ENCODE measurements around the gene RUBCNL.

RUBCNL gene

DNA sequence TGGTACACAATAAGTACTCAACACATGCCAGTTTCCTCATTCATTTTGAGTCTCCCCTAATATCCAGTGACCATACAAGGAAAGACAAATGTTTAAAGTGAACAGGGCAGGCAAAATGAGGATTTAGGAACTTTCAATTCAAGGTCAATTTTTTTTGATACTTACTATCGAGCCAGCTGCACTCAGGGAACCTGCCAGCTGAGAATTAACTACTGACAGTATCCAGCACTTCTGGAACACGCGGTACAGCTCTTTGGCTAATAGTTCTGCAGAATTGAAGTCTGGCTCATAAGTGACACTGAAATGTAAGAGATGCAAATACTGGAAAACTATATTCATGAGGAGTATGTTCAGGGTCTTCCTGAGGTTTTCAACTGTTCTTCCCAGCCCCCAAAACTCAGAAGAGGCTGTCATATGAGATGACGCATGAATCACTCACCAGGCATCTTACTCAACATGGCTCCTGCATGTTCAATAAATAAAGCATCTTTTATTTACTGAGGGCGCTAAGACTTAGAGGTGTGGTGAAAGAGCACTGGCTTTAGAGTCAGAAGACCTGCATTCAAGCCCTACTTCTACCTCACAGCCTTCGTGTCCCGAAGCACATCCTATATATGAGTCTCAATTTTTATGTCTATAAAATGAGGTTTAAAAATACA lies 25.6 kb downstream of the RUBCNL start:
- CTCF ChIA-PET = no interaction called here
- H3K9me3 Mint-ChIP-seq = no peaks in the 10 kb centered on the region
- H3K4me3 Mint-ChIP-seq = no peak overlapping the region
- no peaks in the 10 kb centered on the region for H3K27me3 Mint-ChIP-seq
- no peaks in the 10 kb centered on the region for H3K4me1 Mint-ChIP-seq
- H3K36me3 Mint-ChIP-seq = no peaks in the 10 kb centered on the region
- no peak overlapping the region for H3K27ac Mint-ChIP-seq
- no peak for DNase-seq

DNA sequence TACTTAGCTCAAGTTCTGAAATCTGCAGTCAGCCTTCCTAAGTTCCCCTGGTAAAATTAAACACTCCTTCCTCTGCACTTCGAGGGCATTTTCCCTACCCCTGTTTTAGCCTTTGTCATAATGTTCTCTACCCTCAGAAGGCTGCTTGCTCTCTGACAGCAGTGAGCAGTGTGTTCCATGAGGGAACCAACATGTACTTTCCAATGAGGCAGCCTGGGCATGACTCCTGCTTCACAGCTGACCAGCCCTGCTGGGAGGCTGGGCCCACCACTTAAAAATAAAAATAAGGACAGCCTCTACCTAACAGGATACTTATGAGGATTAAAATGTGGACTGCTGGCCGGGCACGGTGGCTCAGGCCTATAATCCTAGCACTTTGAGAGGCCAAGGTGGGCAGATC lies 26.4 kb downstream of the RUBCNL start:
- CTCF ChIA-PET = no interaction called here
- H3K27me3 Mint-ChIP-seq = no peaks in the 10 kb centered on the region
- no peak overlapping the region for H3K4me3 Mint-ChIP-seq
- no peak overlapping the region for H3K27ac Mint-ChIP-seq
- H3K4me1 Mint-ChIP-seq = no peaks in the 10 kb centered on the region
- H3K36me3 Mint-ChIP-seq = no peaks in the 10 kb centered on the region
- DNase-seq = no peak
- H3K9me3 Mint-ChIP-seq = no peaks in the 10 kb centered on the region

DNA sequence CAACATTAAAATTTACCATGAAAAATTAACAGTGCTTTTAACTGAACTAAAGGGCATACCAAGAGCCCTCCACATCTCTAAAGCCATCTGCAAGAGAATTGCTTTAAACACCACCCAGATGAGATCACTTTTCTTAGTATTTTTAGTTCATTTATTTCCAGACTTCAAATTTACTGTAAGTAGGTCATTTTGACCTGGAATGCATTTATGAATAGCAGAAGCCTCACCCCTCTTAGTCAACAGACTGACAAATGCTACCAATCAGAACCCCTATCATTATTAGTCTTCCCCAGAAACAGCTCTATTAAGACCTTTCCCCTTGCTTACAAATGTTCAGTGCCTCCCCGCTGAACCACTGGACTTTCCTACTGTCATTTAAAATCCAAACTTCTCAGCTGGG lies 27.3 kb downstream of the RUBCNL start:
- CTCF ChIA-PET = no interaction called here

DNA sequence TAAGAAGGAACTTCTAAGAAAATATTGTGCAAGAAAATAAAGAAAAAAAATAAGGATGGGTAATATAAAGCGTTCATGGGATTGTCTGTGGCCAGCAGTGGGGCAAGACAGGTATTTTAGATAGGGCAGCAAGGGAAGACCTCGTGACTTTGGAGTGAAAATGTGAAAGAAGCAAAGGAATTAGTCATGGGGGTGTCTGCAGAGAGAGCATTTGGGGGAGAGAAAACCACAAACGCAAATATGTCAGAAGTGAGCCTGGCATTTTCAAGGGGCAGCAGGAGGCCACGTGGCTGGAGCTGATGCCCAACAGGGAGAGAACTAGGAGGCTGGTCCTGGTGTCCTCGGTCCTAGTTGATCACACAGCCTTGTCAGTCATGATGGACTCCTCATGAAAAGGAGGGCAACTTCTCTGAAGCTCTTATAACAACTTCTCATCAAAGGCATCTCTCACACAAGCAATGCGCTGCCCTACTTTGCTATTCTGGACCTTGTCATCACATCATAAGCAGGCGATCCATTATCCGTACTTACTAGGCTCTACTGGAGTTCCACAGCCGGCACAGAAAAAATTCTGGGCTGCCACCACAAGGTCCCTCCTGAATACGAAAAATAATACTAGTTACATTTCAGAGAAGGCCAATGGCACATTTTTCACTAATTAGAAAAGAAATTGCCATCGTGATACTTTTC lies 31.0 kb downstream of the RUBCNL start:
- DNase-seq = no peak
- Mint-ChIP-seq H3K27ac (no peak overlapping the region), H3K9me3 (peaks cover 4% of the 10 kb centered on the region), H3K27me3 (no peaks in the 10 kb centered on the region), H3K36me3 (no peaks in the 10 kb centered on the region), H3K4me3 (no peak overlapping the region), H3K4me1 (peaks cover 8% of the 10 kb centered on the region)
- CTCF ChIA-PET = interaction anchor here (0.9 kb wide), 1 partner anchor 14 kb away, joined by 3 read pairs; no protein-coding TSS in a partner anchor

More for the DNA sequence above, 27.3 kb downstream of the RUBCNL start:
- H3K4me3 Mint-ChIP-seq = no peak overlapping the region
- no peak for DNase-seq
- no peak overlapping the region for H3K27ac Mint-ChIP-seq
- peaks cover 3% of the 10 kb centered on the region for H3K4me1 Mint-ChIP-seq
- no peaks in the 10 kb centered on the region for H3K36me3 Mint-ChIP-seq
- no peaks in the 10 kb centered on the region for H3K9me3 Mint-ChIP-seq
- no peaks in the 10 kb centered on the region for H3K27me3 Mint-ChIP-seq

DNA sequence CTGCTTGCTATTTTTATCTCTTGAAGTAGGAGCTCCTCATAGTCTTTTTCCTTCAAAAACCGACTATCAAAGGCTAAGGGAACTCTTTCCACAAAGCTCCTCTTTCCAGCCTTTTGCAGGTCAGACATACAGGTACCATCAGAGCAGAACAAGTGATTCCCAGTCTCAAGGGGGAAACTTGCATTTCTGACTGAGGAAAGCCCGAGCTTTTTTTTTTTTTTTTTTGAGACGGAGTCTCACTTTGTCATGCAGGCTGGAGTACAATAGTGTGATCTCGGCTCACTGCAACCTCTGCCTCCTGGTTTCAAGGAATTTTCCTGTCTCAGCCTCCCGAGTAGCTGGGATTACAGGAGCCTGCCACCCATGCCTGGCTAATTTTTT lies 32.0 kb downstream of the RUBCNL start:
- peaks cover 4% of the 10 kb centered on the region for H3K9me3 Mint-ChIP-seq
- H3K4me3 Mint-ChIP-seq = no peak overlapping the region
- peaks cover 8% of the 10 kb centered on the region for H3K4me1 Mint-ChIP-seq
- H3K36me3 Mint-ChIP-seq = no peaks in the 10 kb centered on the region
- no peak overlapping the region for H3K27ac Mint-ChIP-seq
- no peaks in the 10 kb centered on the region for H3K27me3 Mint-ChIP-seq
- CTCF ChIA-PET = interaction anchor here (1.4 kb wide), 1 partner anchor 10 kb away, joined by 4 read pairs; no protein-coding TSS in a partner anchor
- DNase-seq = no peak

DNA sequence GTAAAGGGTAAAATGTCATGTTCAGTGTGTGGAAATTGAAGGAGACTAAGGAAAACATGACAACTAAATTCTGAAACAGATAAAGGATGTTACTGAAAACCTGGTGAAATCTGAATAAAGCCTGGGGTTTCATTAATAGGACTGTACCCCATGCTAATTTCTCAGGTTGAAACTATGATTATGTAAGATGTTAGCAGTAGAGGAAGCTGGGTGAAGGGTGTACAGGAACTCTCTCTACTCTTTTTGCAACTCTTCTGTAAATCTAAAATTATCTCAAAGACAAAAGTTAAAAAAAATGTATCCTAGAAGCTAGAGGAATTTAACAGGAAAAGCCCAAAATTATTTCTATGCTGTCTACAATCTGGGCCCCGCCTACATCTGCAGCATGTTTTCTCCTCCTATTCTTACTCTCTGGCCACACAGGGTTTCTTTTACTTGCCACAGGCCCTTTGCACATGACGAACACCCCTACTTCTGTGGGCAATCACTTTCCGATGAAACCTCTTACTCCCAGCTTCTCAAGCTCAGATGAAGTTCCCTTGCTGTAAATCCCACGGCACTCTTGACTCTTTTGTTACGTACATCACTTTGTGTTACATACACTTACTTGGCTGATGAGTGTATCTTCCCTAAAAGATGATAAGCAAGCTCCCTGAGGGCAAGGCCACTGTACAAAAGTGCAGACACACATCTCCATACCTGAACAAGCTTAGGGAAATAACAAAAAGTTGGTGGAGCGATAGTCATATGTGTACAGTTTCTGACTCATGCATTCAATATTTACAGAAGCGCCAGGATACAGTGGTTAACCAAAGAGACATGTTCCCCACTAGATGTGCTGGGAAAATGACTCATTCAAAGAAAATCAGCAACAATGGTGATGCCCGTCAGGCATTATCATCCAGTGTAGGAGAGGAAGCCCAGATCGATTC lies 32.6 kb downstream of the RUBCNL start:
- no peaks in the 10 kb centered on the region for H3K36me3 Mint-ChIP-seq
- no peak for DNase-seq
- peaks cover 8% of the 10 kb centered on the region for H3K4me1 Mint-ChIP-seq
- no peaks in the 10 kb centered on the region for H3K27me3 Mint-ChIP-seq
- no peak overlapping the region for H3K4me3 Mint-ChIP-seq
- peaks cover 4% of the 10 kb centered on the region for H3K9me3 Mint-ChIP-seq
- H3K27ac Mint-ChIP-seq = no peak overlapping the region
- CTCF ChIA-PET = interaction anchor here (1.4 kb wide), 1 partner anchor 10 kb away, joined by 4 read pairs; no protein-coding TSS in a partner anchor

DNA sequence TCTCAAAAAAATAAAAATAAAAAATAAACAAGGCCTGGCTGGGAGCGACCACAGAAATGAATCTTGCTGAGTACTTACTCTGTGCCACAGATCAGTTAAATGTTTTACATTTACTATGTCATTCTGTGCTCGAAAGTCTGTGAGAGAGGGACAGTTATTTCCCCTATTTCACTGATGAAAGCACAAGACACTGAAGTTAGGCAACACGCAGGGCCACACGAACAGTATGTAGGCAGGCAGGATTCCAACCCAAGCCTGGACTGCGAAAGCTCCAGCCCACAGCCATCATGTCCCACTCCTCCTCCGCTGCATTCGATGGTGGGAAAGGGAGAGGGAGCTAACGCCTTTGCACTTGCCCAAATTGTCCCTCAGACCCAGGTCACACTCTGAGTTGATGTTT lies 34.2 kb downstream of the RUBCNL start:
- H3K4me1 Mint-ChIP-seq = peaks cover 8% of the 10 kb centered on the region

DNA sequence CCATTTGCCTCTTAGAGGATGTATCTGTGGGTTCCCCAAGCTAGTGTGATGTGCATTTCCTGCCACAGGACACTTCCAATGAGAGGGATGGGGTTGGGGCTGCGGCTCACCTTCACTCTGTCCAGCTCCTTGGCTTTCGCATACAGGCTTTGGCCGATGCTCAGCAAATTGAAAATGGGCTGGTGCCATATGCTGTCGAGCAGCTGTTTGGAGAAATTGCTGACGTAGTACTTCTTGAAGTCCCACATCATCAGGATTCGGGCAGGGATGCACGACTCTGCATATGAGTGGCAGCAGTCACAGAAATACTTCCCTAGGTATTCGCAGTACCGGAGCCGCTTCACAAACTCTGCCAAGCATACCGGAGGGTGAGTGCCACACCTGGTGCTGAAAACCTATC lies 37.0 kb downstream of the RUBCNL start:
- peaks cover 8% of the 10 kb centered on the region for H3K4me1 Mint-ChIP-seq
- H3K4me3 Mint-ChIP-seq = no peak overlapping the region
- H3K27ac Mint-ChIP-seq = no peak overlapping the region
- H3K9me3 Mint-ChIP-seq = peaks cover 4% of the 10 kb centered on the region
- H3K36me3 Mint-ChIP-seq = no peaks in the 10 kb centered on the region
- no peak for DNase-seq
- peaks cover 8% of the 10 kb centered on the region for H3K27me3 Mint-ChIP-seq
- CTCF ChIA-PET = no interaction called here

More for the DNA sequence above, 34.2 kb downstream of the RUBCNL start:
- Mint-ChIP-seq H3K27ac (no peak overlapping the region), H3K27me3 (no peaks in the 10 kb centered on the region), H3K9me3 (peaks cover 4% of the 10 kb centered on the region), H3K4me3 (no peak overlapping the region), H3K36me3 (no peaks in the 10 kb centered on the region)
- CTCF ChIA-PET = interaction anchor here (0.8 kb wide), 1 partner anchor 13 kb away, joined by 3 read pairs; no protein-coding TSS in a partner anchor
- DNase-seq = no peak

DNA sequence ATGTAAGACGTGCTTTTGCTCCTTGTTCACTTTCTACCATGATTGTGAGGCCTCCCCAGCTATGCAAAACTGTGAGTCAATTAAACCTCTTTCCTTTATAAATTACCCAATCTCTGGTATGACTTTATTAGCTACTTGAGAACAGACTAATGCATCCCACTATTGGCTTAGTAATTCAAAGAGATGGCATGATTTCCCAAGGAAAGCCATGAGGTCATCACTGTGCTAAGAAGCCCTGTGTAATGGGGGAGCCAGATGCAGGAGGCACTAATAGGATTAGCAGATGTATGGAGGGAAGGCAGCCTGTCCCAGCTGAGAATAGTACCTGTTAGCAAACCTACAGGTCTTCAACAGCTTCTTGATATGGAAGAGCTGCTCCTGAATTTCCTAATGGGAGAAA lies 38.1 kb downstream of the RUBCNL start:
- no peak overlapping the region for H3K4me3 Mint-ChIP-seq
- H3K27me3 Mint-ChIP-seq = peaks cover 8% of the 10 kb centered on the region
- H3K4me1 Mint-ChIP-seq = no peaks in the 10 kb centered on the region
- no peaks in the 10 kb centered on the region for H3K36me3 Mint-ChIP-seq
- CTCF ChIA-PET = no interaction called here
- H3K27ac Mint-ChIP-seq = no peak overlapping the region
- DNase-seq = no peak
- no peaks in the 10 kb centered on the region for H3K9me3 Mint-ChIP-seq

DNA sequence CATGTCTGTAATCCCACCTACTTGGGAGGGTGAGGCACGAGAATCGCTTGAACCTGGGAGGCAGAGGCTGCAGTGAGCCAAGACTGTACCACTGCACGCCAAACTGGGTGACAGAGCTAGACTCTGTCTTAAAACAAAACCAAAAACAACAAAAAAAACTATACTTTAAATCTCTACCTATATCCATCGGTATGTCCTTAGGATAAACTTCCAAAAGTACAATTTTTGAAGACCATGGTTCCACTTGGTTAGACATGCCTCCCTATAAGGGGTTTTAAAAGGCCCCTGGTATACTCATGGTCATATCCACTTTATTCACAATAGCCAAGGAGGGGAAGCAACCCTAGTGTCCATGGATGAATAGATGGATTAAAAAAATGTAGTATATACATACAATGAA lies 39.8 kb downstream of the RUBCNL start:
- no peaks in the 10 kb centered on the region for H3K4me1 Mint-ChIP-seq
- DNase-seq = no peak
- H3K4me3 Mint-ChIP-seq = no peak overlapping the region
- H3K27me3 Mint-ChIP-seq = peaks cover 8% of the 10 kb centered on the region
- no peaks in the 10 kb centered on the region for H3K9me3 Mint-ChIP-seq
- H3K27ac Mint-ChIP-seq = no peak overlapping the region
- H3K36me3 Mint-ChIP-seq = no peaks in the 10 kb centered on the region
- CTCF ChIA-PET = no interaction called here

DNA sequence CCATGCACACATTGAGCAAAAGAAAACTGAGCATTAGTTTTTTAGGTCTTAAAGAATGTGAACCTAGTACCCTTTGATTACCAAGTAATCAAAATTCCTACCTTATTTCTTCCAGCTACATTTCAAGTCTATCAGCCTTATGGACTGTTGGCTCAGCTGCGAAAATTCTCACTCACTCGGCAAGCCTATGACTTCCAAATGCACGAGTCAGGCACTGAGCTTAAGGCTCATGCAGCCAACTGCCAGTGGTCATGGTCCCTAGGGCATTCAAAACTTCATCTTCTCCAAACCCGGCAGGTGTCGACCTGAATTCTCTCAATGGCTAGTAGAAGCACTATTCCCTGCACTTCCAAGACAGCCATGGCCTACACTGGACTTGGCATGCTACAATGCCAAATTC lies 41.2 kb downstream of the RUBCNL start:
- no peak overlapping the region for H3K4me3 Mint-ChIP-seq
- H3K4me1 Mint-ChIP-seq = peaks cover 9% of the 10 kb centered on the region
- no peak overlapping the region for H3K27ac Mint-ChIP-seq
- no peaks in the 10 kb centered on the region for H3K36me3 Mint-ChIP-seq
- peaks cover 8% of the 10 kb centered on the region for H3K27me3 Mint-ChIP-seq
- CTCF ChIA-PET = no interaction called here
- DNase-seq = no peak
- no peaks in the 10 kb centered on the region for H3K9me3 Mint-ChIP-seq

DNA sequence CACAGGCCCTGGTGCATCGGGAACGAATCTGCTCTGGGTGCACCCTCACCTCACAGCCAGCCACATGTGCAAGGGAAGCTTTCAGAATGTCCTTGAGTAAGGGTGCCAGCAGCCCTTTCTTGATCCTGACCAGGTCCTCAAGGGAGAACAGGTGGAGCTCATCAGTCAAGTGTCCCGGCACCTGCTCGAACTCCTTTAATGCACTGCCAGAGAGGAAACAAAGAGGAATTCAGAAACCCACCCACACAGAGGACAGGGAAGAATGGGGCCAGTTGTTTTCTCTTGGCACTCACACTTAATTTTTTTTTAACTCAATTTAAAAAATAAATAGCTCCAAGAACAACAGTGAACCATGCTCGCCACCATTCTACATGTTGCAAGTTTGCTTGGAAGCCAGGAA lies 41.7 kb downstream of the RUBCNL start:
- peaks cover 14% of the 10 kb centered on the region for H3K4me1 Mint-ChIP-seq
- H3K9me3 Mint-ChIP-seq = no peaks in the 10 kb centered on the region
- no peak overlapping the region for H3K4me3 Mint-ChIP-seq
- peaks cover 8% of the 10 kb centered on the region for H3K27me3 Mint-ChIP-seq
- H3K36me3 Mint-ChIP-seq = no peaks in the 10 kb centered on the region
- no peak overlapping the region for H3K27ac Mint-ChIP-seq
- CTCF ChIA-PET = no interaction called here
- DNase-seq = no peak

DNA sequence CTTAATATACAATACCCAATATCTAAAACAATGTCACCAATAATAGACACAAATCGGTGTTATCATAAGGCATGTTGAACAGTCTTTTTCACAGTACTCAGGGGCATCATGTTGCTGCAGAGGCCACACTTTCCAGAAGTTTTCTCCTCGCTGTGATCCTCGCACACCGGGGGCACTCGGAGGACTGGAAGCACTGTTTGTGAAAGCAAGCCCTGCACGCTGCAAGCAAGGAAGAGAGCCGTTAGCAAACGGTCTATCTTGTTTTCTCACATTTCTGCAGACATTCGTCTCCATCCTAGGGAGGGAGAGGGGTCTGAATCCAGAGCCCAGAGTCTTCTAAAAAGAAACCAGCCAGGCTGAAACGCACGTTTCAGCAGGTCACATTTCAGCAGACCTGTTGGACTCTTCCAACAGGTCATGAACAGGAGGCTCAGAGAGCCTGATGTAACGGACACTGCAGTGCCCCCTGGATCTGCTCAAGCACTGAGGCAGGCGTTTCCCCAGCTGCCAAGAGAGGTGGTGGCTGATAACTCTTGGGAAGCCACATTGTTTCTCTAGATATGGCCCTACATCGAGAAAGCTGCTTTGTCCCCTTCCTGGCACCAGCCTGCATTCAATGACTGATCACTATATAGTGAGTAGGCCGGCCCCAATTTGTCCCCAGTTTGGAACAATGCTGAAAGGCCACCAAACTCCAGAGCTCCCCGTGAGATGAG lies 43.6 kb downstream of the RUBCNL start:
- DNase-seq = no peak
- peaks cover 19% of the 10 kb centered on the region for H3K4me1 Mint-ChIP-seq
- peaks cover 1% of the 10 kb centered on the region for H3K36me3 Mint-ChIP-seq
- H3K27ac Mint-ChIP-seq = no peak overlapping the region
- no peaks in the 10 kb centered on the region for H3K9me3 Mint-ChIP-seq
- CTCF ChIA-PET = no interaction called here
- H3K27me3 Mint-ChIP-seq = peaks cover 8% of the 10 kb centered on the region
- H3K4me3 Mint-ChIP-seq = no peak overlapping the region

DNA sequence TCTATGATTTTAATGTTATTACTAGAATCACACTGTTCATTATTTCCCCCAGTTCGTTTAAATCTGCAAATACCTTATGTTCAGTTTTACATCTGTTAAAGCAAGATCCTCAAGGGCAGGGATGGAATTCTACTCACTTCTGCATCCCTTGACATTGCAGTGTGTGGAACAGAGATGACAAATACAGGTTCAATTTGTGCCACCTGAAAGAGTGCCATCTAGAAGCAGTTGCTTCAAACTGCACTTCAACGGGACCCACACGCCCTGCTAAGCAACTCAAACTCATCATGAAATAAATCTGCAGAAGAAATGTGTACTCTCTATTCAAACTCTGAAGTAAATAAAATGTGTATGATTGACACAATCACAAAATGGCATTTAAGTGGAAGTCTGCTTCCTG lies 44.5 kb downstream of the RUBCNL start:
- Mint-ChIP-seq H3K27ac (no peak overlapping the region), H3K4me3 (no peak overlapping the region), H3K9me3 (no peaks in the 10 kb centered on the region), H3K36me3 (peaks cover 1% of the 10 kb centered on the region), H3K27me3 (peaks cover 8% of the 10 kb centered on the region), H3K4me1 (peaks cover 19% of the 10 kb centered on the region)
- CTCF ChIA-PET = no interaction called here
- DNase-seq = no peak

Data from activated naive CD4-positive, alpha-beta T cell treated with anti-CD3 and anti-CD28 coated beads, Interleukin-2, amount 10 ng/mL, durations not matched to agents 7 days and 5 days (primary cell).